HG02610 (cell line): ENCODE measurements around the gene LEPR.
A peak's percentile ranks its signal among the peaks of the same experiment; 100 is the strongest.

ENCODE experiments used
- ATAC-seq: cut with Tn5 transposase; IDR thresholded peaks from one replicate; pipeline ENCODE4 v1.9.1; 2021; ENCODE audit warnings: mild to moderate bottlenecking, moderate library complexity; ENCODE audit not compliant: unreplicated experiment

Gene LEPR

DNA sequence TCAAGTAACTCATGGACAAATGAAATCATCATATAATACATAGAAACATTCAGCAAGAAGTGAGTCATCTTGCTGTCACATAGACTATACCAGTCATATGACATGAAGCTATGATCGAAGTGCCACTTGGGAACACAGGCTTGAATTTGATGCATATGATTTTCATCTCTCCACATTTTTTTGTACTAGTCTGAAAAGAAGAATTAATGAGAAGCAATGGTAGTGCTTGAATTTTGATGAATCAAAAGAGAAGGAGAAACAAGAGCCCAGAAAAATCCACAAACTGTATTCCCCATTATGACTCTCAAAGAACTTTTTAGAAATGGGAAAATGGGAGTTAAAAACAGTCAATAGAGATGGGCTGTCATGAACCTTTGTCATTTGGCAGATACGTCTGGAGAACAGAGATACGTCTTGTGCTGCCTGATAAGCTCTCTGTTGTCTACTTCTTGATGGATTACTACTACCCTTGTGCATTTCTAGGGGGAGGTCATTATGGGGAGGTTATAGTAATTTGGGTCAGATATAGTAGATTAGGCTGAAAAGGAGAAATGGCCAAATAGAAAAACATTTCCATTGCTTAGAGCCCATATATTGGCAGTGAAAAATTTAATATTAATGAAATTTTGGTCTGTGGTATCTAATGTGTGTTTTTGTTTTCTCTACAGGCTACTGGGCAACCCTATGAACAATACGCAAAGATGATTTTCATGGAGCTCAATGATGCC is 8.0 kb upstream of the LEPR start:
- ATAC-seq, result no peak

DNA sequence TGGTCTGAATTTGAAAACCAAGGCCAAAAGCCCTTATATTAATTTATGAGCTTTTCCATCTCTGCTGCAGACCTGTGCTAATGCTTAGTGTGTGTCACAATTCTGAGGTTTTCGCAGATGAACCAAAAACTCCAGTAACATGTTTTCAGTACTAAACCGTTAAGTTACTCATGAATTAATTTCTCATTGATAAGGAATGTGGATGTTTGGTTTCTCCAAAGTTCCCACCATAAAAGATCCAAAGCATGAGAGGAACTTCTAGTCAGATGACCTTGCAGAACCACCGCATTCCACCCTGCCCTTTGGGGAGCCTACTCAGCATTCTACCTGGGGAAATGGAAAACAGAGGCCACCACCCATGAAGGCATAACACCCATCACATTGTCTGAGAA is 7.5 kb upstream of the LEPR start:
- no peak for ATAC-seq

GRCh38 chr1:65414538-65414937 is 5.9 kb upstream of the LEPR start:
- no peak for ATAC-seq

DNA sequence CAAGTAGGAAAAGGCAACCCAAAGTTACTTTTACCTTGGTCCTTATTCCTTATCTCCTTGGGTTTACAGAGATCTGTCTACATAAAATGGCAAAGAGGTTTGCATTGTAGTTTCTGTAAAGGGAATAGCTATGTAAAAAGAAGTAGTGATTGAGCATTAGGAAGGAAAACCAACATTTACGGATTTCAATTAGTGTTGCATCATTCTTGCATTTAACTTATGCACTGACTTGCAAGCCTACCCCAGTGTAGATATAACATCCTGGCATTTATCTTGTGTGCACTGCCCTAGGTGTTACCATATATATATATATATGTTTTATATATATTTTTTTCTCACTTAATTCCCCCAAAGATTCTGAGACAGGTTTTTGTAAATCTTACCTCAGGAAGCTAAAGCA is 3.7 kb upstream of the LEPR start:
- ATAC-seq, result no peak

- ATAC-seq, result no peak
Observed at GRCh38 chr1:65417729-65418128, 2.7 kb upstream of the LEPR start.

- no peak for ATAC-seq
Observed at GRCh38 chr1:65418522-65419185, 1.8 kb upstream of the LEPR start.

GRCh38 chr1:65419681-65420589 is 533 bp upstream of the LEPR start:
- peak; percentile 96 for ATAC-seq

- no peak for ATAC-seq
Observed at GRCh38 chr1:65421351-65422025, 1.0 kb downstream of the LEPR start.

- ATAC-seq, result no peak
Observed at GRCh38 chr1:65422241-65423203, 2.1 kb downstream of the LEPR start.

DNA sequence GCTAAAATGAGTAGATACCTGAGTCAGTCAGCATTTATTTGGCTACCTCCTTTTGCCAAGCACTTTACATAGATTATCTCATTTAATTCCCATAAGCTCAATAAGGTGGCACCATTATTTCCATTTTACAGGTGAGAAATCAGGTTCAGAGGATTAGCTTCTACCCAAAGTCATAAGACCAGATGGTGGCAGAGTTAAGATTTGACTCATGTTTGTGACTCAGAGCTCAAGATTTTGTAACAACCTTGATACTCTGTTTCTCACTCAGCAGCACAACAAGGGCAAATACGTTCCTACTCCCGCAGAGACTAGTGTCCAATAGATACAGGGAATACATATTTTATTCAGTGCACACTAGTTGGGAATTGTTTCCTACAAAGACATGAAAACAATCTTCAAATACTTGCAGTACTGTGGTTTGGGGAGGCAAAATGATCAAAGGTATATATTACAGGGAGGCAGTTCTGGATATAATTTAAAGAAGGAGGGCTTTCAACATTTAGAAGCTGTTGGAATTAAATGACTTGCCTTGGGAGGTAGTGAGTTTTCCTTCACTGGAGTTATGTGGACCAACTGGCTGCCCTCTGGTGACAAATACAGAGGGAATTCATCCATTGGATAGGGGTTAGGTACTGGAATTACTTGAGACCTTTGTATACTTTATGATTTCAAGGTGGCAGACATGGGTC is 3.6 kb downstream of the LEPR start:
- peak; percentile 12 for ATAC-seq

GRCh38 chr1:65424573-65424889 is 4.1 kb downstream of the LEPR start:
- no peak for ATAC-seq

DNA sequence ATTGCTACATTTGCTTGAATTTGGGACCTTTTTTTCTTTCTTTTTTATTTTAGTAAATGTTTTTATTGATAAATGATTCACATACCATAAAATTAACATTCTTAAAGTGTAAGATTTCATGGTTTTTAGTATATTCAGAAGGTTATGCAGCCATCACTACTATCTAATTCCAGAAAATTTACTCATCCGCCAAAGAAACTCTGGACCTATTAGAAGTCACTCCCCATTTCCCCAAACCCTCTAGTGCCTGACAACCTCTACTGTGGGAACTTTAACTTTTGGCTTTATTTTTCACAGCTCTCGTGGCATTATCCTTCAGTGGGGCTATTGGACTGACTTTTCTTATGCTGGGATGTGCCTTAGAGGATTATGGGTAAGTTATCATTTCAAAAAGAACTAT is 4.5 kb downstream of the LEPR start:
- ATAC-seq, result no peak

DNA sequence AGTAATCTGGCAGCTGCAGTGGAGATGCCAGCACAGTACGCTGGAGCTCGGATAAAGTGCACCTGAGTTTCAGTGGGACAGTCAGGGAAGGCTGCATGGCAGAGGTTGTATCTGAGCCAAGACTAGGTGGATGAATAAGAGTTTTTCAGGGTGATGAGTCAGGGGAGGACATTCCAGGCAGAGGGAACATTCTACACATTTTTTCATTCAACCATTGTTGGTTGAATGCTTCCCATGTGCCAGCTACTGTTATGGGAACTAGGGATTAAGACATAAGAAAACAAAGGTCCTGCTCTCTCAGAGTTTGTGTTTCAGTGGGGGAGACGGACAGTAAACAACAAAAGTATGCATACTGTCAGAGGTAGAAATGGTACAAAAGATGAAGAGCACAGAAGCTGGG is 5.2 kb downstream of the LEPR start:
- no peak for ATAC-seq

- ATAC-seq, result no peak
Observed at GRCh38 chr1:65429078-65429477, 8.6 kb downstream of the LEPR start.

DNA sequence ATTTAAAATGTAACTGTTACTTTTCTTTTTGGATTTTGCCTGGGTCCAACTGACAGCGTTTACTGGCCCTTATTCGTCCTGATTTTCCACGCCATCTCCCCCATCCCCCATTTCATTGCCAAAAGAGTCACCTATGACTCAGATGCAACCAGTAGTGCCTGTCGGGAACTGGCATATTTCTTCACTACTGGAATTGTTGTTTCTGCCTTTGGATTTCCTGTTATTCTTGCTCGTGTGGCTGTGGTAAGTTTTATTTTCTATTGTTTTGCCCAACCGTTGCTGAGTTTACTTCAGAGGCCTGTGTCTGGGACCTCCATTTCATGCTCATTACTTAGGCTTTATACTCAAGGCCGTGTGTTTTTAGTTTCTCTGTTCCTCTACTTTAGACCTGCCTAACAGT is 9.3 kb downstream of the LEPR start:
- ATAC-seq, result no peak

GRCh38 chr1:65431111-65431705 is 10.7 kb downstream of the LEPR start:
- ATAC-seq, result no peak

- ATAC-seq, result no peak
Observed at GRCh38 chr1:65432918-65433317, 12.4 kb downstream of the LEPR start.

- no peak for ATAC-seq
Observed at GRCh38 chr1:65434255-65434654, 13.8 kb downstream of the LEPR start.

- no peak for ATAC-seq
Observed at GRCh38 chr1:65434760-65435159, 14.3 kb downstream of the LEPR start.
